Hepatocyte (in vitro differentiated cells): ENCODE data around the gene SNAPC2.

Experiments used
- EZH2phosphoT487 ChIP-seq: fragments of 200-600 bp; sonication (generic); IDR thresholded peaks from one replicate; pipeline ENCODE4 v1.6.1; 2018; ENCODE audit warnings: antibody characterized with exemption, mild to moderate bottlenecking, low read depth, moderate library complexity; ENCODE audit not compliant: unreplicated experiment, severe bottlenecking
- TF ChIP-seq, protein P1 (sequence below): fragments of 200-600 bp; sonication (generic); IDR thresholded peaks from 2 replicates; pipeline ENCODE4 v1.5.1; 2016; ENCODE audit warnings: antibody characterized with exemption, mild to moderate bottlenecking; ENCODE audit not compliant: poor library complexity

DNA sequence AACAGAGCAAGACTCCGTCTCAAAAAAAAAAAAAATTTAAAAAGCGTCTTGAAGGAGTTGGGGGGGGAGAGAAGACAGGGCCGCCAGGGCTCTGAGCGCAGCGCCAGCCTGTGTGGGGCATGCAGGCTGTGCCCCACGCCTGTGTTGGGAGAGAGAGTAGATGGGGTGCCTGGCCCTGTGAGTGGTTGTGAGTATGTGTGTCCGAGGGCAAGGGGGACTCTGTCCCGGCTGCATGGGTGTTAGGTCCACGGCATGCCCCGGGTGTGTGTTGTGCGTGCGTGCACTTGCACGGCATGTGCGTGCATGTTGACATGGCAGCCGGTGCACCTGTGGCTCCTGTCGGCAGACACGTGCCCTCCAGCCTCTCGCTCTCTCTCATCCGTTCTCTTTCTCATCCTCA, 13.0 kb upstream of the SNAPC2 start:
- TF ChIP-seq, protein P1, sequence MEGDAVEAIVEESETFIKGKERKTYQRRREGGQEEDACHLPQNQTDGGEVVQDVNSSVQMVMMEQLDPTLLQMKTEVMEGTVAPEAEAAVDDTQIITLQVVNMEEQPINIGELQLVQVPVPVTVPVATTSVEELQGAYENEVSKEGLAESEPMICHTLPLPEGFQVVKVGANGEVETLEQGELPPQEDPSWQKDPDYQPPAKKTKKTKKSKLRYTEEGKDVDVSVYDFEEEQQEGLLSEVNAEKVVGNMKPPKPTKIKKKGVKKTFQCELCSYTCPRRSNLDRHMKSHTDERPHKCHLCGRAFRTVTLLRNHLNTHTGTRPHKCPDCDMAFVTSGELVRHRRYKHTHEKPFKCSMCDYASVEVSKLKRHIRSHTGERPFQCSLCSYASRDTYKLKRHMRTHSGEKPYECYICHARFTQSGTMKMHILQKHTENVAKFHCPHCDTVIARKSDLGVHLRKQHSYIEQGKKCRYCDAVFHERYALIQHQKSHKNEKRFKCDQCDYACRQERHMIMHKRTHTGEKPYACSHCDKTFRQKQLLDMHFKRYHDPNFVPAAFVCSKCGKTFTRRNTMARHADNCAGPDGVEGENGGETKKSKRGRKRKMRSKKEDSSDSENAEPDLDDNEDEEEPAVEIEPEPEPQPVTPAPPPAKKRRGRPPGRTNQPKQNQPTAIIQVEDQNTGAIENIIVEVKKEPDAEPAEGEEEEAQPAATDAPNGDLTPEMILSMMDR: no peak
- TF ChIP-seq EZH2phosphoT487: no peak
